A673 (cell line): ENCODE results near the gene CAPZB. TPM values are rescaled to one million over a fixed set of nuclear protein-coding genes. Genes with fewer than 3 reads are reported as not detected.

Source experiments
- BruUV-seq: library from RNA; stranded (reverse); fragments of 400-500 nt; replicated peaks from 2 replicates; lab custom pipeline; 2021; lab: Mats Ljungman, UMichigan
- CTCF ChIA-PET: fragments of 300-600 bp; sonication (Branson Sonifier 250); formaldehyde crosslinking; loops from one replicate; lab custom pipeline; 2022; ENCODE audit warnings: antibody characterized with exemption; lab: Charles Lee
- POLR2A ChIA-PET: fragments of 300-600 bp; sonication (Branson Sonifier 250); formaldehyde crosslinking; loops from one replicate; lab custom pipeline; 2022; ENCODE audit warnings: antibody characterized with exemption; ENCODE audit not compliant: low non-redundant PET; lab: Charles Lee
- DNase-seq: peaks from one replicate; pipeline ENCODE4 v3.0.0-alpha.2; 2015; ENCODE audit warnings: low spot score
- H3K27ac ChIP-seq: fragments of 200-600 bp; sonication (generic); 2 replicates; pipeline ENCODE4 v1.5.1; 2016; ENCODE audit warnings: mixed run types, low read depth, mild to moderate bottlenecking, mixed read lengths, antibody characterized with exemption, low read length; ENCODE audit not compliant: poor library complexity, severe bottlenecking
- H3K27me3 ChIP-seq: fragments of 200-600 bp; sonication (generic); replicated peaks from 2 replicates; pipeline ENCODE4 v1.6.1; 2017; ENCODE audit warnings: mixed run types, low read depth, mild to moderate bottlenecking, mixed read lengths, antibody characterized with exemption, low read length; ENCODE audit not compliant: insufficient read depth, poor library complexity
- H3K36me3 ChIP-seq: fragments of 200-600 bp; sonication (generic); 2 replicates; pipeline ENCODE4 v1.6.1; 2016; ENCODE audit warnings: mixed run types, mild to moderate bottlenecking, mixed read lengths, antibody characterized with exemption, low read length; ENCODE audit not compliant: insufficient read depth, poor library complexity, severe bottlenecking
- H3K4me1 ChIP-seq: fragments of 200-600 bp; sonication (generic); 2 replicates; pipeline ENCODE4 v1.6.1; 2017; ENCODE audit warnings: mixed run types, mild to moderate bottlenecking, mixed read lengths, antibody characterized with exemption, low read length; ENCODE audit not compliant: insufficient read depth, poor library complexity, severe bottlenecking
- H3K4me3 ChIP-seq: fragments of 200-600 bp; sonication (generic); 2 replicates; pipeline ENCODE4 v1.5.1; 2016; ENCODE audit warnings: low read depth, mixed run types, mild to moderate bottlenecking, mixed read lengths, low read length; ENCODE audit not compliant: poor library complexity, severe bottlenecking
- H3K9me3 ChIP-seq: fragments of 200-600 bp; sonication (generic); 2 replicates; pipeline ENCODE4 v1.6.1; 2016; ENCODE audit warnings: mixed run types, low read depth, mild to moderate bottlenecking, mixed read lengths, antibody characterized with exemption, low read length; ENCODE audit not compliant: poor library complexity, severe bottlenecking
- CTCF ChIP-seq: fragments of 300-800, 200-600 bp; sonication (generic); conservative IDR thresholded peaks from 2 replicates; pipeline ENCODE4 v1.5.1; 2017; ENCODE audit warnings: low read depth, mild to moderate bottlenecking, antibody characterized with exemption, low read length, moderate library complexity, mixed read lengths
- EZH2 ChIP-seq: fragments of 200-600 bp; sonication (generic); IDR thresholded peaks from 2 replicates; pipeline ENCODE4 v1.6.1; 2017; ENCODE audit warnings: borderline replicate concordance, low read depth, mild to moderate bottlenecking, mixed read lengths, antibody characterized with exemption, low read length; ENCODE audit not compliant: poor library complexity, severe bottlenecking
- intact Hi-C: fragments of 100-400 bp; cut with micrococcal nuclease; formaldehyde crosslinking; loops from one replicate; pipeline ENCODE4 v1.10.0; 2022; ENCODE audit not compliant: unreplicated experiment
- total RNA-seq: library from RNA; stranded (reverse); gene quantifications from 2 replicates; pipeline ENCODE4 v1.2.3, GENCODE V29; 2021

CAPZB gene
- total RNA-seq, 1 experiment from 2014 or later = 214 TPM

GRCh38 chr1:19372136-19372514, 113.2 kb downstream of the CAPZB start:
- CTCF ChIA-PET = no interaction called here

GRCh38 chr1:19371226-19372135, 113.9 kb downstream of the CAPZB start:
- ChIA-PET POLR2A (no interaction called here), CTCF (no interaction called here)
- no TSS peak for BruUV-seq
- DNase-seq = no peak
- intact Hi-C loops = no loop called here
- Histone ChIP-seq H3K36me3 (peaks cover 7% of the 10 kb centered on the region), H3K27ac (no peak overlapping the region), H3K27me3 (no peaks in the 10 kb centered on the region), H3K4me1 (no peaks in the 10 kb centered on the region), H3K9me3 (no peaks in the 10 kb centered on the region), H3K4me3 (no peak overlapping the region)
- TF ChIP-seq EZH2 = no peak
- TF ChIP-seq CTCF = no peak

More at GRCh38 chr1:19372136-19372514, 113.2 kb downstream of the CAPZB start:
- DNase-seq = no peak
- no peaks in the 10 kb centered on the region for H3K9me3 ChIP-seq
- no TSS peak for BruUV-seq
- no peak for TF ChIP-seq EZH2
- TF ChIP-seq CTCF = no peak
- H3K36me3 ChIP-seq = peaks cover 11% of the 10 kb centered on the region
- H3K27ac ChIP-seq = no peak overlapping the region
- H3K4me1 ChIP-seq = no peaks in the 10 kb centered on the region
- intact Hi-C loops = no loop called here
- POLR2A ChIA-PET = no interaction called here
- no peak overlapping the region for H3K4me3 ChIP-seq
- H3K27me3 ChIP-seq = no peaks in the 10 kb centered on the region

GRCh38 chr1:19370453-19371170, 114.7 kb downstream of the CAPZB start:
- ChIA-PET CTCF (no interaction called here), POLR2A (no interaction called here)
- Histone ChIP-seq H3K27ac (no peak overlapping the region), H3K4me1 (no peaks in the 10 kb centered on the region), H3K9me3 (no peaks in the 10 kb centered on the region), H3K27me3 (no peaks in the 10 kb centered on the region), H3K4me3 (no peak overlapping the region), H3K36me3 (peaks cover 7% of the 10 kb centered on the region)
- intact Hi-C loops = no loop called here
- BruUV-seq = no TSS peak
- DNase-seq = no peak
- TF ChIP-seq EZH2 (no peak), CTCF (no peak)
